Measurements from ENCODE around the gene FMNL3. TPM values are rescaled to one million over a fixed set of nuclear protein-coding genes. Genes with fewer than 3 reads are reported as not detected.
A peak's percentile ranks its signal among the peaks of the same experiment; 100 is the strongest.

FMNL3 gene
- total RNA-seq, 1 donor from 2014 or later = 21.1 TPM

- no peak overlapping the region for H3K4me3 Mint-ChIP-seq
- DNase-seq (ENCODE audit: extremely low spot score, unreplicated experiment) = no peak
- peaks cover 5% of the 10 kb centered on the region for H3K36me3 Mint-ChIP-seq
- H3K27ac Mint-ChIP-seq = no peak overlapping the region
- H3K9me3 Mint-ChIP-seq = no peaks in the 10 kb centered on the region
- H3K4me1 Mint-ChIP-seq (ENCODE audit: unreplicated experiment) = peaks cover 11% of the 10 kb centered on the region
- no peaks in the 10 kb centered on the region for H3K27me3 Mint-ChIP-seq
- TF ChIP-seq, protein P1, sequence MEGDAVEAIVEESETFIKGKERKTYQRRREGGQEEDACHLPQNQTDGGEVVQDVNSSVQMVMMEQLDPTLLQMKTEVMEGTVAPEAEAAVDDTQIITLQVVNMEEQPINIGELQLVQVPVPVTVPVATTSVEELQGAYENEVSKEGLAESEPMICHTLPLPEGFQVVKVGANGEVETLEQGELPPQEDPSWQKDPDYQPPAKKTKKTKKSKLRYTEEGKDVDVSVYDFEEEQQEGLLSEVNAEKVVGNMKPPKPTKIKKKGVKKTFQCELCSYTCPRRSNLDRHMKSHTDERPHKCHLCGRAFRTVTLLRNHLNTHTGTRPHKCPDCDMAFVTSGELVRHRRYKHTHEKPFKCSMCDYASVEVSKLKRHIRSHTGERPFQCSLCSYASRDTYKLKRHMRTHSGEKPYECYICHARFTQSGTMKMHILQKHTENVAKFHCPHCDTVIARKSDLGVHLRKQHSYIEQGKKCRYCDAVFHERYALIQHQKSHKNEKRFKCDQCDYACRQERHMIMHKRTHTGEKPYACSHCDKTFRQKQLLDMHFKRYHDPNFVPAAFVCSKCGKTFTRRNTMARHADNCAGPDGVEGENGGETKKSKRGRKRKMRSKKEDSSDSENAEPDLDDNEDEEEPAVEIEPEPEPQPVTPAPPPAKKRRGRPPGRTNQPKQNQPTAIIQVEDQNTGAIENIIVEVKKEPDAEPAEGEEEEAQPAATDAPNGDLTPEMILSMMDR (conservative IDR thresholded peaks at IDR 0.05) = no peak
Observed at GRCh38 chr12:49645146-49646039, 61.8 kb downstream of the FMNL3 start.

GRCh38 chr12:49644620-49644994, 62.6 kb downstream of the FMNL3 start:
- no peaks in the 10 kb centered on the region for H3K27me3 Mint-ChIP-seq
- peak; percentile 84 for DNase-seq (ENCODE audit: extremely low spot score, unreplicated experiment)
- peaks cover 10% of the 10 kb centered on the region for H3K36me3 Mint-ChIP-seq

GRCh38 chr12:49643961-49644619, 63.1 kb downstream of the FMNL3 start:
- peaks cover 11% of the 10 kb centered on the region for H3K4me1 Mint-ChIP-seq (ENCODE audit: unreplicated experiment)
- H3K9me3 Mint-ChIP-seq = no peaks in the 10 kb centered on the region
- no peak overlapping the region for H3K4me3 Mint-ChIP-seq
- peaks cover 14% of the 10 kb centered on the region for H3K36me3 Mint-ChIP-seq
- TF ChIP-seq, protein P1 (conservative IDR thresholded peaks at IDR 0.05) = no peak
- no peak for DNase-seq (ENCODE audit: extremely low spot score, unreplicated experiment)
- peak overlapping the region; percentile 75 for H3K27ac Mint-ChIP-seq
- H3K27me3 Mint-ChIP-seq = no peaks in the 10 kb centered on the region

More at GRCh38 chr12:49644620-49644994, 62.6 kb downstream of the FMNL3 start:
- Mint-ChIP-seq H3K4me1 (ENCODE audit: unreplicated experiment) (peaks cover 11% of the 10 kb centered on the region), H3K4me3 (peak overlapping the region; percentile 9), H3K27ac (peak overlapping the region; percentile 75), H3K9me3 (no peaks in the 10 kb centered on the region)
- TF ChIP-seq, protein P1 (conservative IDR thresholded peaks at IDR 0.05) = peak; percentile 94

GRCh38 chr12:49643135-49643534, 64.1 kb downstream of the FMNL3 start:
- peaks cover 17% of the 10 kb centered on the region for H3K36me3 Mint-ChIP-seq
- no peak overlapping the region for H3K4me3 Mint-ChIP-seq
- DNase-seq (ENCODE audit: extremely low spot score, unreplicated experiment) = no peak
- peaks cover 6% of the 10 kb centered on the region for H3K4me1 Mint-ChIP-seq (ENCODE audit: unreplicated experiment)
- peak overlapping the region; percentile 41 for H3K27ac Mint-ChIP-seq
- TF ChIP-seq, protein P1 (conservative IDR thresholded peaks at IDR 0.05) = no peak
- no peaks in the 10 kb centered on the region for H3K27me3 Mint-ChIP-seq
- no peaks in the 10 kb centered on the region for H3K9me3 Mint-ChIP-seq

DNA sequence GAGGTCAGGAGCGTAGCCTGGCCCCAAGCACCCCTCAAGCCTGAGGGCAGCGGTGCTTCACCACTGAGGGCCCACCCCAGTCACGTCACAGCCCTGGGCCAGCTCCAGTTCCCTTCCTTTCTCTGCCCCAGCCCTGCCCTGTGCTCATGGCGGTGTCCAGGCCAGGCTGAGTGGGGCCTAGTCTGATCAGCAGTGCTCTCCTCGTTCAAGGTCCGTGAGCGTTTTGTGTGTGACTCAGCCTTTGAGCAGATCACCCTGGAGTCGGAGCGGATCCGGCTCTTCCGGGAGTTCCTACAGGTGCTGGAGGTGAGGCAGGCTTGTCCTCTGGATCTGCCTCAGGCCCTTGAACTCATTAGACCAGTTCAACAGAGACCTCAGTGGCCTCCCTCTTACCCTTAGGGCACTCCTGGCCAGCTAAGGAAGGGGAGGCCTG, 64.8 kb downstream of the FMNL3 start:
- TF ChIP-seq, protein P1 (conservative IDR thresholded peaks at IDR 0.05) = no peak
- Mint-ChIP-seq H3K4me1 (ENCODE audit: unreplicated experiment) (peaks cover 12% of the 10 kb centered on the region), H3K27ac (no peak overlapping the region), H3K36me3 (peaks cover 17% of the 10 kb centered on the region), H3K4me3 (no peak overlapping the region), H3K27me3 (no peaks in the 10 kb centered on the region), H3K9me3 (no peaks in the 10 kb centered on the region)
- no peak for DNase-seq (ENCODE audit: extremely low spot score, unreplicated experiment)

Measured in type B pancreatic cell (in vitro differentiated cells).